Spleen (tissue), 7 donors: ENCODE results near the gene STK11IP.

Experiments
- CTCF ChIP-seq, 11 experiments: fragments of 200-600 bp in 7 of 11; fragments of 450-650 bp in 4 of 11; sonication (generic) in 4 of 11; IDR thresholded peaks in 8 of 11; conservative IDR thresholded peaks in 3 of 11; 1 replicate in 7 of 11; 2 replicates in 4 of 11; pipeline versions ENCODE4 v1.4.0 to v1.8.0; 2016 to 2021; ENCODE audit warnings: antibody characterized with exemption in 11 of 11, inconsistent platforms in 4 of 11, mild to moderate bottlenecking in 1 of 11
- POLR2A ChIP-seq, 3 donors: fragments of 450-650 bp; IDR thresholded peaks; one replicate each; pipeline ENCODE4 v1.5.1; 2017; ENCODE audit warnings: antibody characterized with exemption in 3 of 3, mild to moderate bottlenecking in 1 of 3
- donor health status: DM: no; HTN: no; CAD: no; lungs with moderate emphysema.
- donor health status: DM: no; HTN: no; CAD: no.
- donor health status: DM: no; HTN: no; CAD: no.

- TF ChIP-seq CTCF (IDR thresholded peaks at IDR 0.05 in 8 of 11, conservative IDR thresholded peaks at IDR 0.05 in 3 of 11) (no peak), POLR2A (IDR thresholded peaks at IDR 0.05) (no peak)
Measured at GRCh38 chr2:219562049-219563020, 35.3 kb upstream of the STK11IP start.
